Glutamatergic neuron (in vitro differentiated cells): ENCODE measurements around the gene ALDH3A2. TPM values are rescaled to one million over a fixed set of nuclear protein-coding genes. Genes with fewer than 3 reads are reported as not detected.

Experiments
- DNase-seq: peaks from one replicate; pipeline ENCODE4 v3.0.0; 2022
- H3K27ac Mint-ChIP-seq: one replicate; pipeline ENCODE4 v1.8.0; 2020; ENCODE audit warnings: mild to moderate bottlenecking, mixed read lengths, inconsistent platforms; ENCODE audit not compliant: unreplicated experiment
- H3K27me3 Mint-ChIP-seq: one replicate; pipeline ENCODE4 v1.8.0; 2020; ENCODE audit warnings: mild to moderate bottlenecking, moderate library complexity, mixed read lengths, inconsistent platforms; ENCODE audit not compliant: unreplicated experiment
- H3K36me3 Mint-ChIP-seq: one replicate; pipeline ENCODE4 v1.8.0; 2020; ENCODE audit warnings: mild to moderate bottlenecking, mixed read lengths, inconsistent platforms; ENCODE audit not compliant: unreplicated experiment
- H3K4me1 Mint-ChIP-seq: one replicate; pipeline ENCODE4 v1.8.0; 2020; ENCODE audit warnings: mild to moderate bottlenecking, low read depth, mixed read lengths, inconsistent platforms; ENCODE audit not compliant: unreplicated experiment
- H3K4me3 Mint-ChIP-seq: one replicate; pipeline ENCODE4 v1.8.0; 2020; ENCODE audit warnings: mild to moderate bottlenecking, mixed read lengths, inconsistent platforms; ENCODE audit not compliant: unreplicated experiment
- H3K9me3 Mint-ChIP-seq: one replicate; pipeline ENCODE4 v1.8.0; 2020; ENCODE audit warnings: mild to moderate bottlenecking, moderate library complexity, mixed read lengths, inconsistent platforms; ENCODE audit not compliant: unreplicated experiment
- total RNA-seq: library from RNA; stranded (reverse); fragmentation: NEBNext Ultra II Directional; extraction: Animal tissue kit (Norgen Biotek cat#: 25700); gene quantifications from one replicate; pipeline ENCODE4 v1.2.1, GENCODE V29; 2021; ENCODE audit not compliant: unreplicated experiment
- TF ChIP-seq, protein P1 (sequence below): fragments of 200-600 bp; sonication (generic); IDR thresholded peaks from one replicate; pipeline ENCODE4 v1.5.0; 2021; ENCODE audit not compliant: partially characterized antibody, unreplicated experiment

The ALDH3A2 gene
- total RNA-seq, 1 donor from 2014 or later, result 42.6 TPM

DNA sequence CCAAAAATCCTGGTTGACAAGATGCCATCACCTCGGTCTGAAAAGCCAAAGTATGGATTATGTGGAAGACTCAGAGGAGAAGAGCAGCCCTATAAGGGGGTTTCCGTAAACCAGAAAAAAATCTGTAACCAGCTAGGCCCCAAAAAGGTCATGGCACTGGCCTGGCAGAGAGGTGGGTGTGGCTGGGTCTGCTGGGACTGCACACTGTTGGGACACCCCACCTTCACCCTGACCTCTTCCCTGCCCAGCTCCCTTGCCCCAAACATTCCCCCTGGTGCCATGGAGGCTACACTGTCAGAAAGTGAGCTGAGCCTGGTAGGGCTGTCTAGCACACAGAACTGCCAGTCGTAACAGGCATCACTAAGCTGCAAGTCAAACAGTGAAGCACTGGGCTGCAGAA lies 61.3 kb downstream of the ALDH3A2 start:
- Mint-ChIP-seq H3K9me3 (peaks cover 3% of the 10 kb centered on the region), H3K36me3 (no peaks in the 10 kb centered on the region), H3K4me3 (no peak overlapping the region), H3K4me1 (peaks cover 1% of the 10 kb centered on the region), H3K27me3 (peaks cover 3% of the 10 kb centered on the region), H3K27ac (no peak overlapping the region)
- TF ChIP-seq, protein P1, sequence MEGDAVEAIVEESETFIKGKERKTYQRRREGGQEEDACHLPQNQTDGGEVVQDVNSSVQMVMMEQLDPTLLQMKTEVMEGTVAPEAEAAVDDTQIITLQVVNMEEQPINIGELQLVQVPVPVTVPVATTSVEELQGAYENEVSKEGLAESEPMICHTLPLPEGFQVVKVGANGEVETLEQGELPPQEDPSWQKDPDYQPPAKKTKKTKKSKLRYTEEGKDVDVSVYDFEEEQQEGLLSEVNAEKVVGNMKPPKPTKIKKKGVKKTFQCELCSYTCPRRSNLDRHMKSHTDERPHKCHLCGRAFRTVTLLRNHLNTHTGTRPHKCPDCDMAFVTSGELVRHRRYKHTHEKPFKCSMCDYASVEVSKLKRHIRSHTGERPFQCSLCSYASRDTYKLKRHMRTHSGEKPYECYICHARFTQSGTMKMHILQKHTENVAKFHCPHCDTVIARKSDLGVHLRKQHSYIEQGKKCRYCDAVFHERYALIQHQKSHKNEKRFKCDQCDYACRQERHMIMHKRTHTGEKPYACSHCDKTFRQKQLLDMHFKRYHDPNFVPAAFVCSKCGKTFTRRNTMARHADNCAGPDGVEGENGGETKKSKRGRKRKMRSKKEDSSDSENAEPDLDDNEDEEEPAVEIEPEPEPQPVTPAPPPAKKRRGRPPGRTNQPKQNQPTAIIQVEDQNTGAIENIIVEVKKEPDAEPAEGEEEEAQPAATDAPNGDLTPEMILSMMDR, result no peak
- no peak for DNase-seq

DNA sequence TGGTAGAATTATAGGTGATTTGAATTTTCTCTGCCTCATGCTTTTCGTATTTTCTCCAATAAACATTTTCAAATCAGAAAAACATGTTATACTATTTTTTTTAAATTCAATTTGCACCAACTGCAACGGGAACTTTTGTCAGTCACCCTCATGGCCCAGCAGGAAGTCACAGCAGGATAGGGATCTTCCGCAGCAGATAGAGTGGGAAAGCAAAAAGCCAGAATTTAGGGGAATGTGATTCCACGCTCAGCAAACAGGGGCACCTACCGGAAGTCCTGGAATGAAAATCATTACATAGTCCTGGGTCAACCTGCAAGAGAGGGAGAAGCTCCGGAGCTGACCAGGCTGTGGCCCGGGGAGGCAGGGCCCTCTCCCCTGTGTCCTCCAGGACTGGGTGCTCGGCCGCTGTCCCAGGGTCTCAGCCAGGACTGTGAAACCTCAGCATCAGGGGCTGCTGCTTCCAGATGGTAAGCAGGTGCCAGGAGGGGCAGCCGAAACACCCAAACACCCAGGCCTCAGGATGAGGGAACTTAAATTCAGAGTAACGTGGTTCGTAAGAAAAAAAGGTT lies 64.0 kb downstream of the ALDH3A2 start:
- no peak for DNase-seq
- Mint-ChIP-seq H3K27me3 (peaks cover 5% of the 10 kb centered on the region), H3K4me3 (no peak overlapping the region), H3K27ac (no peak overlapping the region), H3K4me1 (peaks cover 3% of the 10 kb centered on the region), H3K36me3 (no peaks in the 10 kb centered on the region), H3K9me3 (peaks cover 3% of the 10 kb centered on the region)
- TF ChIP-seq, protein P1, result no peak

GRCh38 chr17:19713462-19713861 lies 64.9 kb downstream of the ALDH3A2 start:
- Mint-ChIP-seq H3K4me3 (no peak overlapping the region), H3K4me1 (peaks cover 3% of the 10 kb centered on the region), H3K9me3 (peaks cover 3% of the 10 kb centered on the region), H3K27ac (no peak overlapping the region), H3K27me3 (peaks cover 5% of the 10 kb centered on the region), H3K36me3 (no peaks in the 10 kb centered on the region)
- TF ChIP-seq, protein P1, result peak; percentile 23
- DNase-seq, result no peak

DNA sequence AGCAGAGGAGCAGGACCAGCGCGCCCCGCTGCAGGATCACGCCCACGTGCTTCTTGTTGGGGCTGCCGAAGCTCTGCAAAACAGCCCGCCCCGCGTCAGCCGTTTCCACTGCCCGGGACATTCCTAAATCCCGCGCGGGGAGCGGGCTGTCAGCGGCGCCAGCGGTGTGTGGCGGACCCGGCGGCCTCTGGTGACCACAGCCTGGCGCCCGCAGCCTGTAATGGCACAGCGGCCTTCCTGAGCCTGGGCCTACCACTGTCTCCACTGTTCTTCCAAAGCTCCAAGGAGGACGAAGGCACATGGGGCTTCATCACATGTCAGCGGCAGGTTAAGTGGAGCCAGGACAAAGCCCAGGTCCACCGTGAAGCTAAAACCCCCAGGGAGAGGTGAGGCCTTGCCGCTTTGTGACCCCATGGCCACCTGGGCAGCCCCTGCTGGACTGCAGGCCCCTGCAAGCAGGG lies 65.4 kb downstream of the ALDH3A2 start:
- DNase-seq, result no peak
- TF ChIP-seq, protein P1, result no peak
- H3K27ac Mint-ChIP-seq, result no peak overlapping the region
- H3K4me3 Mint-ChIP-seq, result no peak overlapping the region
- peaks cover 2% of the 10 kb centered on the region for H3K4me1 Mint-ChIP-seq
- peaks cover 5% of the 10 kb centered on the region for H3K27me3 Mint-ChIP-seq
- no peaks in the 10 kb centered on the region for H3K36me3 Mint-ChIP-seq
- peaks cover 2% of the 10 kb centered on the region for H3K9me3 Mint-ChIP-seq

GRCh38 chr17:19714542-19715411 lies 66.2 kb downstream of the ALDH3A2 start:
- Mint-ChIP-seq H3K27ac (no peak overlapping the region), H3K4me1 (peaks cover 2% of the 10 kb centered on the region), H3K9me3 (peaks cover 3% of the 10 kb centered on the region), H3K4me3 (no peak overlapping the region), H3K36me3 (no peaks in the 10 kb centered on the region), H3K27me3 (peaks cover 6% of the 10 kb centered on the region)
- TF ChIP-seq, protein P1, result no peak
- DNase-seq, result no peak
